Omental fat pad (tissue), 4 donors: Measurements from ENCODE around the gene PLEKHM3. TPM values are rescaled to one million over a fixed set of nuclear protein-coding genes. Genes with fewer than 3 reads are reported as not detected.

ENCODE experiments used
- ATAC-seq: fragments of 150-250 bp; one replicate; pipeline ENCODE4 v1.9.1; 2016; ENCODE audit warnings: mild to moderate bottlenecking, moderate library complexity; ENCODE audit not compliant: low FRiP score
- DNase-seq: peaks from one replicate; pipeline ENCODE4 v3.0.0-alpha.2; 2019; ENCODE audit warnings: low spot score
- total RNA-seq, 4 donors: library from RNA; depleted of rRNA; stranded (reverse); fragments of >200 nt; gene quantifications; one replicate each; pipeline ENCODE4 v1.1.0, GENCODE V29; 2016
- TF ChIP-seq, protein P1 (sequence below), 3 donors: fragments of 450-650 bp; IDR thresholded peaks; one replicate each; pipeline ENCODE4 v1.5.1; 2016 to 2017; ENCODE audit warnings: antibody characterized with exemption in 3 of 3, mild to moderate bottlenecking in 3 of 3, moderate library complexity in 2 of 3

Gene PLEKHM3, protein sequence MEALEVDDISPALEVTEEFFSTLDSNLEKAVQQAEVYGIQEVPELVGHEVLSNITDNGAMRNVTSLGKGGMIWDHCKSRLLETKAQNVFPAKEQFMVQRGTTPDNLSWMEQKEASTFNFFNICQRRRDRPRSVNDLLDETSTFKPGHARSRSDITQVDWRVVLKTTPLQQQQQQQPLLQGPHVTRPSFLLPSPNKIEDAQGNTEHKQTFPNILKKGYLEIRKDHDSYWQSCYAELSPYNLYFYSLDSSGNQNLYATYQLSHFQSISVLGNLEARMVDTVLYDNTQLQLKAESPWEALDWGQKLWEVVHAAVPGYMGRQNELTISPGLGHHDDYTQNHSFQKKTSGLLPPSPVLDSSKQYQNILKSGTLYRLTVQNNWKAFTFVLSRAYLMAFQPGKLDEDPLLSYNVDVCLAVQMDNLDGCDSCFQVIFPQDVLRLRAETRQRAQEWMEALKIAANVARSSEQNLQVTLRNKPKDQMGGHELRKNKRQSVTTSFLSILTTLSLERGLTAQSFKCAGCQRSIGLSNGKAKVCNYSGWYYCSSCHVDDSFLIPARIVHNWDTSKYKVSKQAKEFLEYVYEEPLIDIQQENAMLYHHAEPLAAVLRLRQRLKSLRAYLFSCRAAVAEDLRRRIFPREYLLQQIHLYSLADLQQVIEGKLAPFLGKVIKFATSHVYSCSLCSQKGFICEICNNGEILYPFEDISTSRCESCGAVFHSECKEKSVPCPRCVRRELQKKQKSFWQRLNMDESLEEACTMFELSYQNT
- total RNA-seq = 10 to 100 TPM; 14.1 to 31.4 (median 24.2) TPM

- ATAC-seq (peak; percentile 99), DNase-seq (peak; percentile 65)
- TF ChIP-seq, protein P1, sequence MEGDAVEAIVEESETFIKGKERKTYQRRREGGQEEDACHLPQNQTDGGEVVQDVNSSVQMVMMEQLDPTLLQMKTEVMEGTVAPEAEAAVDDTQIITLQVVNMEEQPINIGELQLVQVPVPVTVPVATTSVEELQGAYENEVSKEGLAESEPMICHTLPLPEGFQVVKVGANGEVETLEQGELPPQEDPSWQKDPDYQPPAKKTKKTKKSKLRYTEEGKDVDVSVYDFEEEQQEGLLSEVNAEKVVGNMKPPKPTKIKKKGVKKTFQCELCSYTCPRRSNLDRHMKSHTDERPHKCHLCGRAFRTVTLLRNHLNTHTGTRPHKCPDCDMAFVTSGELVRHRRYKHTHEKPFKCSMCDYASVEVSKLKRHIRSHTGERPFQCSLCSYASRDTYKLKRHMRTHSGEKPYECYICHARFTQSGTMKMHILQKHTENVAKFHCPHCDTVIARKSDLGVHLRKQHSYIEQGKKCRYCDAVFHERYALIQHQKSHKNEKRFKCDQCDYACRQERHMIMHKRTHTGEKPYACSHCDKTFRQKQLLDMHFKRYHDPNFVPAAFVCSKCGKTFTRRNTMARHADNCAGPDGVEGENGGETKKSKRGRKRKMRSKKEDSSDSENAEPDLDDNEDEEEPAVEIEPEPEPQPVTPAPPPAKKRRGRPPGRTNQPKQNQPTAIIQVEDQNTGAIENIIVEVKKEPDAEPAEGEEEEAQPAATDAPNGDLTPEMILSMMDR (IDR thresholded peaks at IDR 0.05) = no peak
These were observed at the start of gene PLEKHM3 for GRCh38 chr2:208025037-208025813. Gene PLEKHM3, minus strand, starts transcription at chr2:208025527. Its CDS starts 23,888 bp downstream, at chr2:208001639.

DNA sequence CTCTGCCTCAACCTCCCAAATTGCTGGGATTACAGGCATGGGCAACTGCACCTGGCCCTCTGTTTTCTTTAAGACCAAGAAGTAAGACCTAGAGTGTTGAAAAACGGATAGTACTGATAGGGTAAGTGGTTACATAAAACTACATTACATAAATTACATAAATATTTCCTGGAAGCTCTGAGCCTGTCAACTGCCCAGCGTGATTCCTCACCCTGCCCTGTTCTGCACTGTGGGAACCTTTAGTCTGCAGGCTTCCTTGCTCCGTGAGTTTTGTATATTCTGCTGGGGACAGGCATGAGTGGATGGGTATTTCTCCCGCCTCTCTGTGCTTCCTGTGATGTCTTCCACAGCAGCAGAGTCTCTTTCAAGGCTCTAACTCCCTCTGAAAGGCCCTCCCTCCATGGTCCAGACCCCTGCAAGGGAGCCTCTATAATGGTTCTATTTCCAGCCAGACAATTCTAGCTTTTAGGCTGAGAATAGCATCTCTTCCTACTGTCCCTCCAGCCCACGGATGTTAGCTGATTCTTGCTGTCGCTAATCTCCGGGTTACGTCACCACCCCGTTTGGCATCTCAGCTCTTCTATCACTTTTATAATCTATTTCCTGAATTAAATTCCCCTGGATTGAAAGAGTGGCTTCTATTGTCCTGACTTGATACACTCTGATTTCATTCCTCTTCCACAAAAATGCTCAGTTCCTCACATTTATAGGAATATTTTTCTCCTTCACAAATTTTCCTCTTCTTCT is 49.5 kb upstream of the PLEKHM3 start:
- TF ChIP-seq, protein P1 (IDR thresholded peaks at IDR 0.05) = no peak
- peak; percentile 62 for ATAC-seq
- no peak for DNase-seq

GRCh38 chr2:208072250-208072892 is 47.0 kb upstream of the PLEKHM3 start:
- ATAC-seq (peak; percentile 77), DNase-seq (peak; percentile 31)
- TF ChIP-seq, protein P1 (IDR thresholded peaks at IDR 0.05) = peak in 1 of 3 donors; percentile 5

- DNase-seq = no peak
- TF ChIP-seq, protein P1 (IDR thresholded peaks at IDR 0.05) = no peak
- no peak for ATAC-seq
These were observed 43.9 kb upstream of the PLEKHM3 start for GRCh38 chr2:208069186-208069585.

GRCh38 chr2:208066016-208066415 is 40.7 kb upstream of the PLEKHM3 start:
- DNase-seq = no peak
- TF ChIP-seq, protein P1 (IDR thresholded peaks at IDR 0.05) = no peak
- no peak for ATAC-seq

DNA sequence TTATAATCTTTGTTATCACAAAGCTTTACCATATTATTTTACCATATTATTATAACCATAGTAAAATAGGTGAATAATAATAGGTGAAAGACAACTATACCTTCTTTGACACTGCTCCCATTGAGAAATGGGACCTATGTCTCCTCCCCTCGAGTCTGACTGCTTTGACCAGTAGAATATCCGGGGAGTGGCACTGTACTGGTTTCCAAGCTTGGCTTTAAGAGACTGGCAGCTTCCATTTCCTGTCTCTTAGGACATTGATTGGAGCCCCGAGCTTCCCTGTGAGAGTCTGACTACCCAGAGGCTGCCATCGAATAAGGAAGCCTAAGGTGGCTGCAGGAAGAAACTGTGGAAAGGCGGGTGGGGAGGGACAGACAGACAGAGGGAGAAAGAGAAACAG is 40.1 kb upstream of the PLEKHM3 start:
- TF ChIP-seq, protein P1 (IDR thresholded peaks at IDR 0.05) = no peak
- ATAC-seq (no peak), DNase-seq (no peak)
